ENCODE results near the gene NDUFB11.

- TF ChIP-seq CTCF (IDR thresholded peaks at IDR 0.05) (no peak), EZH2phosphoT487 (IDR thresholded peaks at IDR 0.05) (no peak), EZH2 (IDR thresholded peaks at IDR 0.05) (no peak)
Measured at GRCh38 chrX:47164420-47164819, 19.9 kb upstream of the NDUFB11 start.
